ENCODE measurements around the gene PSAT1.

GRCh38 chr9:78357165-78357873 is 60.4 kb downstream of the PSAT1 start:
- TF ChIP-seq CTCF (IDR thresholded peaks at IDR 0.05; ENCODE audit: low read depth, low read length) (no peak), EZH2phosphoT487 (IDR thresholded peaks at IDR 0.05; ENCODE audit: low read depth) (no peak)
